GM18507 (cell line): ENCODE data around the gene CRHR2.

Source experiments
- DNase-seq: peaks from one replicate; pipeline ENCODE4 v3.0.0; 2011; ENCODE audit warnings: low read depth; ENCODE audit not compliant: insufficient read length; ENCODE audit errors: extremely low spot score
- FAIRE-seq: peaks from 2 replicates; lab custom pipeline; 2011; peaks lifted over from hg19 to GRCh38; lab: Jason Lieb, UNC

Gene CRHR2

DNA sequence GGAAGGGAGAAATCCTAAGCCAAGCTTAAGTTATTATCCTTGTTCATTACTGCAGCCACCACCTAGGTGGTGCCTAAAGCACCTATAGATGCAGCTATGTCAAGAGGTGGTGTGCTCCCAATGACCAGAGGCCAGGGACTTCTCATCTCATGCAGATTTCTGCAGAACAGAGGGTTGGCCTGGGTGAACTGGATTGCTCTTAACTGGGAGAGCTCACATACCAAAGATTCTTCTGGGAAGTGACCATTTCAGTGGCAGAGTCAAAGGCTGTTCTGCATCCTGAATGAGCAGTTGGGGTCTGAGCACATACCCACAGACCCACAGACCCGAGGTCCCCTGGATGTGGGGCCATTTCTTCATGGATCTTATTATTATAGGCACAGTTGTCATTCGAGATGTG lies 2.1 kb upstream of the CRHR2 start:
- FAIRE-seq = no peak
- DNase-seq = no peak

- DNase-seq (no peak), FAIRE-seq (no peak)
Measured at GRCh38 chr7:30683816-30684215, 1.6 kb upstream of the CRHR2 start.

DNA sequence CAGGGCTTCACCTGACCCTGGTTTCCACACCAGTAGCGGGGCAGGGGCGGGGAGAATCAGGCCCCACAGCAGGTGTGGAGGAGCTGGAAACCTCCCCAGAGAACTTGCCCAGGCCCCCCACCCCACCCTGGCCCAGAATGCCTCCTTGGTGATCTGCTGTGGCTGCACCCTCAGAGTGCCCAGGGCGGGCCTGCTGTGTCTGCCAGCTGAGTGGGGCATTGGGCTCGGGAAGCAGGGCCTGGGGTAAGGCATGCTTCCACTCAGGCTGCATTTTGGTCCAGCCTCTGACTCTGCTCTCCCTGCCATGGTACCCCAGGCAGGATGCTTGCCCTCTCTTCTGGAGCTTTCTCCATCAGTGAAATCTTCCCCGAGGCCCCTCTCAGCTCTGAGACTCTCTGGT lies 1.1 kb upstream of the CRHR2 start:
- FAIRE-seq (no peak), DNase-seq (no peak)

- DNase-seq = no peak
- FAIRE-seq = no peak
Measured at GRCh38 chr7:30681815-30682211, 443 bp downstream of the CRHR2 start.

DNA sequence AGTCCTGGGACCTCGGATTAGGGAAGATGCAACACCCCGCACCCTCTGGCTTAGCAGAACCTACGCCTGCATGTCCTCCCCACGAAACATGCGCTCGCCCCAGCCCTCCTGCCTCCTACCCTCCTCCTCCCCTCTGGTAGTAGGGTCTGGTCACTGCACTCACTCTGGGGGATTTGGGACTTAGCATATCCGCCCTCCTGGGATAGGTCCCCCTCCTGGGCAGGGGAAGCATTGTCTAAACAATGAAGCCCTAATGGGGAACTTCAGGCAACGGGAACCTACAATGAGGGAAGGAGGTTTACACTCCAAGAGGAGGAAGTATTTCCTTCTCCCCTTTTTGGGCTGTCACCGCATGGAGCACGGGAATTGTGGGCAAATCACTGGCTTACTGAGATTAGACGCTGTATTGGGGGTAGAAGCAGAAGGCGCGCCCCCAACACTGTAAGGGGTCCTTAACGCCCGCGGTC lies 892 bp downstream of the CRHR2 start:
- no peak for DNase-seq

GRCh38 chr7:30679664-30680063 lies 2.6 kb downstream of the CRHR2 start:
- FAIRE-seq = no peak
- no peak for DNase-seq

More for the DNA sequence above, 892 bp downstream of the CRHR2 start:
- no peak for FAIRE-seq

GRCh38 chr7:30678805-30679204 lies 3.5 kb downstream of the CRHR2 start:
- DNase-seq (no peak), FAIRE-seq (no peak)

GRCh38 chr7:30674876-30675275 lies 7.4 kb downstream of the CRHR2 start:
- FAIRE-seq (no peak), DNase-seq (no peak)

- no peak for FAIRE-seq
- DNase-seq = no peak
Measured at GRCh38 chr7:30674420-30674819, 7.8 kb downstream of the CRHR2 start.

GRCh38 chr7:30671793-30672465 lies 10.3 kb downstream of the CRHR2 start:
- FAIRE-seq (no peak), DNase-seq (no peak)

- DNase-seq (no peak), FAIRE-seq (no peak)
Measured at GRCh38 chr7:30668102-30668501, 14.2 kb downstream of the CRHR2 start.

DNA sequence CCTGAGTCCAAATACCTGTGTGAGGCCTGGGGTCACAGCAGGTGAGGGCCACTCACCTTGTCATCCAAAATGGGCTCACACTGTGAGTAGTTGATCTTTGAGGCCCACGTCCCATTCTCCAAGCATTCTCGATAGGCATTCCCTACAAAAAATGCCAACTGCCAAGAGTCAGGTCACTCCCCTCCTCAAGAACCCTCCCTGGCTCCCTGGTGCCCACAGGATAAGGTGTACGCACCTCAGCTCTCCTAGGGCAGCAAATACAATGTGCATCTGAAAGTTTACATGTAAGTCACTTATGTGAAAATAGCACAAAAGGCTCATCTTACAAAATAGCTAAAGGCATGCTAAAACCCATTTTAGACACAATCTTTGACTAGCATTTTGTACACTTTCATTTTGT lies 15.1 kb downstream of the CRHR2 start:
- FAIRE-seq = no peak
- no peak for DNase-seq

DNA sequence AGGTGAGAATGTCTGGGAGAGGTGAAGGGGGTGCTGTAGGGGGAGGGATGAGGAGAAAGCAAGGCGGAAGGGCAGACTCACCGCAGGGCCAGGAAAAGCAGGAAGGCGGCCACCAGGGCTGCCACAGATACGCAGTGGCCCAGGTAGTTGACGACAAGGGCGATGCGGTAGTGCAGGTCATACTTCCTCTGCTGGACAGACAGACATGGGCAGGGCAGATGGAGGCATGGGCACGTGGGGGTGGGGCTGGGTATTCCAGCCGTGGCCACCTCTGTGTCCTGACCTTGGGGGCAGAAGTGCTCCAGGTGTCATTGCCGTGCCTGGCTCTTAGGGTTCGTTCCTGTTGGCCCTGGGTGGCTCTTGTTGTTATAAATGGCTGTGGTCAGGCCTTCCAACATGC lies 16.8 kb downstream of the CRHR2 start:
- no peak for FAIRE-seq
- no peak for DNase-seq

GRCh38 chr7:30665043-30665442 lies 17.2 kb downstream of the CRHR2 start:
- FAIRE-seq (no peak), DNase-seq (no peak)

GRCh38 chr7:30664184-30664885 lies 17.9 kb downstream of the CRHR2 start:
- FAIRE-seq (no peak), DNase-seq (no peak)

- no peak for DNase-seq
- FAIRE-seq = no peak
Measured at GRCh38 chr7:30663414-30663813, 18.8 kb downstream of the CRHR2 start.

GRCh38 chr7:30662431-30662939 lies 19.8 kb downstream of the CRHR2 start:
- no peak for DNase-seq
- no peak for FAIRE-seq

- DNase-seq (no peak), FAIRE-seq (no peak)
Measured at GRCh38 chr7:30661926-30662325, 20.3 kb downstream of the CRHR2 start.

DNA sequence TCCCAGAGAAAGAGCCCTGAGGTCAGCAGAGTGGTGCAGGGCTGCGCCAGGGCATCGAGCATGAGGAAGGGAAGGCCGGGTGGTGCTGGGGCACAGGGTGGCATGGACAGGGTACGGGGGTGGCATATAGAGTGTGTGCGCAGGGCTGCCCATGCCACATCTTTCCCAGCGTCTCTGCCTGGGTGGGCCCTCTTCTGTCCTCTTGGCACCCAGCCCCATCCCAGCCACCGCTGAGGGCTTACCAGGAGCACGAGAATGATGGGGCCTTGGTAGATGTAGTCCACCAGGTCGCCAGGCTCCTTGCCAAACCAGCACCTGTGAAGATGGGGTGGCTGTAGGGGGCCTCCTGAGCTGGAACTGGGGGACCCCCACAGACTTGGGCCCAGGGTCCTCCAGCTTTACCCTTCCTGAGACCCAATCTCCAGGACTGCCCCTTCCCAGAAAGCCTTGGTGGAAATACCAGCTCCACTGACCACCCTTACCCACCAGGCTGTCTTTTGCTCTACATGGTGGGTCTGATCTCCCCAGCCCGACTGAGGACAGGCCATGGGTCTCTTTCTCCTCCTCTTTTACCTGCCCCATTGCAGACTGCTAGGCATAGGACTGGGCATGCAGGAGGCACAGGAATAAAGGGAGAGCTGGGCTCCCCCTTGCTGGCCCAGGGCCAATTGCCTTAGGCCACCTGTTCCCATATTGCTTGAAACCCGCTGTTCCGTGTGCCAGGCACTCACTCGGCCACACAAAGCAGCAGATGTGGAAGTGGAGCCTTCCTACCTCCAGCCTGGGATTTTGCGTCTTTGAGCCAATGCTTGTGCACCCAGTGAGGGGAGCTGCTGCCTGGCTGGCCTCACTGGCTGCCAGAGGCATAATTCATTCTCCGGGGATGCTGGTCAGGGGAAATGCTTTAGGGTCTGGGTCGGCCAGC lies 21.7 kb downstream of the CRHR2 start:
- DNase-seq = no peak

GRCh38 chr7:30659312-30659711 lies 22.9 kb downstream of the CRHR2 start:
- no peak for DNase-seq
- FAIRE-seq = no peak

More for the DNA sequence above, 21.7 kb downstream of the CRHR2 start:
- no peak for FAIRE-seq
